Measurements from ENCODE around the gene SOCS2. TPM values are rescaled to one million over a fixed set of nuclear protein-coding genes. Genes with fewer than 3 reads are reported as not detected.

SOCS2 gene
- polyA plus RNA-seq, 1 donor (not counting 4 experiments of a cell fraction or from before 2014, with no cell fraction given), result 15.0 TPM

GRCh38 chr12:93614917-93615596 is 42.6 kb downstream of the SOCS2 start:
- no peaks in the 10 kb centered on the region for H3K9me3 ChIP-seq (ENCODE audit: control insufficient read depth, low read depth, low read length)
- H3K4me3 ChIP-seq (ENCODE audit: control insufficient read depth in 2 of 3, extremely low read depth in 1 of 3, insufficient read depth in 2 of 3, low read depth in 1 of 3, low read length in 3 of 3), result no peak overlapping the region
- no peaks in the 10 kb centered on the region for H3K79me2 ChIP-seq (ENCODE audit: control insufficient read depth, insufficient read depth, low read length)
- no peak for TF ChIP-seq EZH2 (IDR thresholded peaks at IDR 0.05; ENCODE audit: low read length)
- TF ChIP-seq, protein P1, sequence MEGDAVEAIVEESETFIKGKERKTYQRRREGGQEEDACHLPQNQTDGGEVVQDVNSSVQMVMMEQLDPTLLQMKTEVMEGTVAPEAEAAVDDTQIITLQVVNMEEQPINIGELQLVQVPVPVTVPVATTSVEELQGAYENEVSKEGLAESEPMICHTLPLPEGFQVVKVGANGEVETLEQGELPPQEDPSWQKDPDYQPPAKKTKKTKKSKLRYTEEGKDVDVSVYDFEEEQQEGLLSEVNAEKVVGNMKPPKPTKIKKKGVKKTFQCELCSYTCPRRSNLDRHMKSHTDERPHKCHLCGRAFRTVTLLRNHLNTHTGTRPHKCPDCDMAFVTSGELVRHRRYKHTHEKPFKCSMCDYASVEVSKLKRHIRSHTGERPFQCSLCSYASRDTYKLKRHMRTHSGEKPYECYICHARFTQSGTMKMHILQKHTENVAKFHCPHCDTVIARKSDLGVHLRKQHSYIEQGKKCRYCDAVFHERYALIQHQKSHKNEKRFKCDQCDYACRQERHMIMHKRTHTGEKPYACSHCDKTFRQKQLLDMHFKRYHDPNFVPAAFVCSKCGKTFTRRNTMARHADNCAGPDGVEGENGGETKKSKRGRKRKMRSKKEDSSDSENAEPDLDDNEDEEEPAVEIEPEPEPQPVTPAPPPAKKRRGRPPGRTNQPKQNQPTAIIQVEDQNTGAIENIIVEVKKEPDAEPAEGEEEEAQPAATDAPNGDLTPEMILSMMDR (optimal IDR thresholded peaks at IDR 0.05 in 1 of 3, IDR thresholded peaks at IDR 0.05 in 1 of 3, conservative IDR thresholded peaks at IDR 0.05 in 1 of 3; ENCODE audit: extremely low read depth in 1 of 3, insufficient read depth in 2 of 3, low read length in 3 of 3), result no peak
- no peak for FAIRE-seq
- no peak overlapping the region for H3K27ac ChIP-seq (ENCODE audit: control insufficient read depth, insufficient read depth, low read length)
- DNase-seq (ENCODE audit: low read depth, low spot score), result no peak
- H3K9me1 ChIP-seq (ENCODE audit: control insufficient read depth, extremely low read depth, insufficient read depth, low read length), result no peaks in the 10 kb centered on the region
- no peaks in the 10 kb centered on the region for H3K27me3 ChIP-seq (ENCODE audit: control insufficient read depth, extremely low read depth, insufficient read depth, low read length)
- dilution Hi-C loops (cut with MboI; ENCODE audit: extremely low pct_ligation_motif_present, low sequenced_read_pairs), result no loop called here
- no peak overlapping the region for H3K9ac ChIP-seq (ENCODE audit: control insufficient read depth, extremely low read depth, insufficient read depth, low read length)
- H3K4me1 ChIP-seq (ENCODE audit: control insufficient read depth, extremely low read depth, insufficient read depth, low read length), result no peaks in the 10 kb centered on the region
- H4K20me1 ChIP-seq (ENCODE audit: control insufficient read depth, extremely low read depth, insufficient read depth, low read length), result no peaks in the 10 kb centered on the region
- H3K4me2 ChIP-seq (ENCODE audit: control insufficient read depth, extremely low read depth, insufficient read depth, low read depth, low read length), result no peak overlapping the region
- no peak overlapping the region for H2AFZ ChIP-seq (ENCODE audit: control insufficient read depth, low read length)
- H3K36me3 ChIP-seq (ENCODE audit: control insufficient read depth in 2 of 2, extremely low read depth in 1 of 2, insufficient read depth in 2 of 2, low read length in 2 of 2), result no peaks in the 10 kb centered on the region

- H3K9ac ChIP-seq (ENCODE audit: control insufficient read depth, extremely low read depth, insufficient read depth, low read length), result no peak overlapping the region
- no peaks in the 10 kb centered on the region for H3K4me1 ChIP-seq (ENCODE audit: control insufficient read depth, extremely low read depth, insufficient read depth, low read length)
- H4K20me1 ChIP-seq (ENCODE audit: control insufficient read depth, extremely low read depth, insufficient read depth, low read length), result no peaks in the 10 kb centered on the region
- H3K27ac ChIP-seq (ENCODE audit: control insufficient read depth, insufficient read depth, low read length), result no peak overlapping the region
- H3K9me1 ChIP-seq (ENCODE audit: control insufficient read depth, extremely low read depth, insufficient read depth, low read length), result no peaks in the 10 kb centered on the region
- H3K9me3 ChIP-seq (ENCODE audit: control insufficient read depth, low read depth, low read length), result no peaks in the 10 kb centered on the region
- no peak for TF ChIP-seq EZH2 (IDR thresholded peaks at IDR 0.05; ENCODE audit: low read length)
- TF ChIP-seq, protein P1 (optimal IDR thresholded peaks at IDR 0.05 in 1 of 3, IDR thresholded peaks at IDR 0.05 in 1 of 3, conservative IDR thresholded peaks at IDR 0.05 in 1 of 3; ENCODE audit: extremely low read depth in 1 of 3, insufficient read depth in 2 of 3, low read length in 3 of 3), result no peak
- no peak overlapping the region for H3K4me2 ChIP-seq (ENCODE audit: control insufficient read depth, extremely low read depth, insufficient read depth, low read depth, low read length)
- DNase-seq (ENCODE audit: low read depth, low spot score), result peak; percentile 9
- no peaks in the 10 kb centered on the region for H3K27me3 ChIP-seq (ENCODE audit: control insufficient read depth, extremely low read depth, insufficient read depth, low read length)
- no peaks in the 10 kb centered on the region for H3K79me2 ChIP-seq (ENCODE audit: control insufficient read depth, insufficient read depth, low read length)
- FAIRE-seq, result peak; percentile 44
- no peaks in the 10 kb centered on the region for H3K36me3 ChIP-seq (ENCODE audit: control insufficient read depth in 2 of 2, extremely low read depth in 1 of 2, insufficient read depth in 2 of 2, low read length in 2 of 2)
- H2AFZ ChIP-seq (ENCODE audit: control insufficient read depth, low read length), result no peak overlapping the region
- no peak overlapping the region for H3K4me3 ChIP-seq (ENCODE audit: control insufficient read depth in 2 of 3, extremely low read depth in 1 of 3, insufficient read depth in 2 of 3, low read depth in 1 of 3, low read length in 3 of 3)
- dilution Hi-C loops (cut with MboI; ENCODE audit: extremely low pct_ligation_motif_present, low sequenced_read_pairs), result no loop called here
Observed at GRCh38 chr12:93616584-93617101, 44.2 kb downstream of the SOCS2 start.

Measured in keratinocyte (primary cell).